Hepatocyte (in vitro differentiated cells): ENCODE data around the gene AKR7A3. TPM values are rescaled to one million over a fixed set of nuclear protein-coding genes. Genes with fewer than 3 reads are reported as not detected.

Experiments used
- DNase-seq: peaks from one replicate; pipeline ENCODE4 v3.0.0-alpha.2; 2016; ENCODE audit warnings: low spot score
- H2AFZ ChIP-seq: fragments of 200-600 bp; sonication (generic); 2 replicates; pipeline ENCODE4 v1.6.0; 2016; ENCODE audit warnings: antibody characterized with exemption, mild to moderate bottlenecking
- H3K27ac ChIP-seq: fragments of 200-600 bp; sonication (generic); 2 replicates; pipeline ENCODE4 v1.5.1; 2016; ENCODE audit warnings: mild to moderate bottlenecking
- H3K27me3 ChIP-seq: fragments of 200-600 bp; sonication (generic); 2 replicates; pipeline ENCODE4 v1.6.1; 2016
- H3K36me3 ChIP-seq: fragments of 200-600 bp; sonication (generic); replicated peaks from 2 replicates; pipeline ENCODE4 v1.5.1; 2016; ENCODE audit warnings: low read depth; ENCODE audit not compliant: insufficient read depth
- H3K4me1 ChIP-seq: fragments of 200-600 bp; sonication (generic); 2 replicates; pipeline ENCODE4 v1.5.1; 2016; ENCODE audit warnings: mild to moderate bottlenecking, moderate library complexity; ENCODE audit not compliant: insufficient read depth
- H3K4me2 ChIP-seq: fragments of 200-600 bp; sonication (generic); 2 replicates; pipeline ENCODE4 v1.6.0; 2016
- H3K4me3 ChIP-seq: fragments of 200-600 bp; sonication (generic); 2 replicates; pipeline ENCODE4 v1.5.1; 2016; ENCODE audit warnings: mild to moderate bottlenecking
- H3K79me2 ChIP-seq: fragments of 200-600 bp; sonication (generic); 2 replicates; pipeline ENCODE4 v1.6.0; 2017; ENCODE audit warnings: mild to moderate bottlenecking
- H3K9me2 ChIP-seq: fragments of 200-600 bp; sonication (generic); replicated peaks from 2 replicates; pipeline ENCODE4 v1.6.0; 2017; ENCODE audit warnings: mild to moderate bottlenecking; ENCODE audit not compliant: insufficient read depth
- H3K9me3 ChIP-seq: fragments of 200-600 bp; sonication (generic); 2 replicates; pipeline ENCODE4 v1.5.1; 2016; ENCODE audit warnings: low read depth, mild to moderate bottlenecking
- H4K20me1 ChIP-seq: fragments of 200-600 bp; sonication (generic); 2 replicates; pipeline ENCODE4 v1.6.0; 2016; ENCODE audit warnings: mild to moderate bottlenecking; ENCODE audit not compliant: insufficient read depth, poor library complexity, severe bottlenecking
- EZH2 ChIP-seq: fragments of 200-600 bp; sonication (generic); IDR thresholded peaks from 2 replicates; pipeline ENCODE4 v1.6.1; 2016; ENCODE audit warnings: antibody characterized with exemption, mild to moderate bottlenecking, borderline replicate concordance
- EZH2phosphoT487 ChIP-seq: fragments of 200-600 bp; sonication (generic); IDR thresholded peaks from one replicate; pipeline ENCODE4 v1.6.1; 2018; ENCODE audit warnings: antibody characterized with exemption, mild to moderate bottlenecking, low read depth, moderate library complexity; ENCODE audit not compliant: unreplicated experiment, severe bottlenecking
- WGBS: methylation state at CpG from one replicate; pipeline ENCODE4 v1.1.6; 2016; ENCODE audit warnings: low lambda C conversion rate; ENCODE audit errors: missing lambda C conversion rate; 5-methylcytosine and 5-hydroxymethylcytosine counted together
- polyA plus RNA-seq: library from polyadenylated mRNA; unstranded; fragments of >200 nt; fragmentation: Nextera tagmentation; extraction: Ambion mirVana; gene quantifications from 2 replicates; pipeline ENCODE4 v1.2.1, GENCODE V29; 2016
- total RNA-seq: library from RNA; depleted of rRNA; stranded (reverse); fragments of >200 nt; gene quantifications from 2 replicates; pipeline ENCODE4 v1.2.3, GENCODE V29; 2014
- TF ChIP-seq, protein P1 (sequence below): fragments of 200-600 bp; sonication (generic); IDR thresholded peaks from 2 replicates; pipeline ENCODE4 v1.5.1; 2016; ENCODE audit warnings: antibody characterized with exemption, mild to moderate bottlenecking; ENCODE audit not compliant: poor library complexity

AKR7A3 gene
- total and polyA plus RNA-seq, 2 experiments from 2014 or later, result 1.5 to 2.3 TPM

DNA sequence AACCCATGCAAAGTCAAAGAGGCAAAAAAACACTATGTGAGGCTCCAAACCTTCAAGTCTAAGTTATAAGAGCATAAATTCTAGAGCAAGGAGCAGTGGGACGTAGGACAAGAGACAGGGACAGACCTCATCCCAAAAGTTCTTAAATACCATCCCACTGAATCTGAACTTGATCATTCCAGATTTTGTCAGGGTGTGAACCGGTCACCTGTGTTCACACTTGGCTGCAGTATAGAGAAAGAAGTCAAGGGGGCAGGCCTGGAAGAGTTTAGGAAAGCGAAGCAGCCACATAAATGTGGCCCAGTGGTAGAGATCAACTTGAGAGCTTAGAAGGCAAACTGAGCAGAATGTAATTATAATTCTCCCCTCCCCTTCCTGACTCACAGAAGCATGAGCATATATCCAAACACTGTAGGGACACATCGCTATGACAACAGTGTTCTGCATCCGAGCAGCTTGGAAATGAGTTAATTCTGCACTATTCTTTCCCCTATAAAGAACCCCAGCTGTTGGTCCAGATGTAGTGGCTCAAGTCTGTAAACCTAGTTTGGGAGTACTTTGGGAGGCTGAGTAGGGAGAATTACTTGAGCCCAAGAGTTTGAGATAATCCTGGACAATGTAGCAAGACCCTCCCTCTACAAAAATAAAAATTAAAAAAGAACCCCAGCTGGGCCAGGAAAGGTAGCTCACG lies 20.7 kb upstream of the AKR7A3 start:
- H3K4me2 ChIP-seq, result no peak overlapping the region
- peaks cover 5% of the 10 kb centered on the region for H3K4me1 ChIP-seq
- no peak overlapping the region for H3K27ac ChIP-seq

DNA sequence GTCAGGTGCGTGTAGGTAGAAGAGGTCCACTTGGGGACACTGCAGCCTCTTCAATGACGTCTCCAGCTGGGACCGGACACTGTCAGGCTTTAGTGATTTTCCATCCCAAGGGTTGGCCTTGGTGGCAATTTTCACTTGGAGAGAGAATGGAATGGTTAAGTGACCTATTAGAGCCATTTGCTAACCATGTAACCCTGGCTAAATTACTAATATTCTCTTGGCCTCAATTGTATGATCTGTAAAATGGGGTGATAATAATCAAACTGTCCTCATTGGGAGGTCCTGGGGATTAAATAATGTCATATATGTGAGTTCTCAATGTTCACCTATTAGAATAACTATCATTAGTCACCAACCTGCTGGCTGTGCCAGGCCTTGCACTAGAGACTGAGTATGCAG lies 19.9 kb upstream of the AKR7A3 start:
- 85% methylated on average over 3 of the region's 3 CpGs for WGBS
- no peak for TF ChIP-seq EZH2
- TF ChIP-seq, protein P1, sequence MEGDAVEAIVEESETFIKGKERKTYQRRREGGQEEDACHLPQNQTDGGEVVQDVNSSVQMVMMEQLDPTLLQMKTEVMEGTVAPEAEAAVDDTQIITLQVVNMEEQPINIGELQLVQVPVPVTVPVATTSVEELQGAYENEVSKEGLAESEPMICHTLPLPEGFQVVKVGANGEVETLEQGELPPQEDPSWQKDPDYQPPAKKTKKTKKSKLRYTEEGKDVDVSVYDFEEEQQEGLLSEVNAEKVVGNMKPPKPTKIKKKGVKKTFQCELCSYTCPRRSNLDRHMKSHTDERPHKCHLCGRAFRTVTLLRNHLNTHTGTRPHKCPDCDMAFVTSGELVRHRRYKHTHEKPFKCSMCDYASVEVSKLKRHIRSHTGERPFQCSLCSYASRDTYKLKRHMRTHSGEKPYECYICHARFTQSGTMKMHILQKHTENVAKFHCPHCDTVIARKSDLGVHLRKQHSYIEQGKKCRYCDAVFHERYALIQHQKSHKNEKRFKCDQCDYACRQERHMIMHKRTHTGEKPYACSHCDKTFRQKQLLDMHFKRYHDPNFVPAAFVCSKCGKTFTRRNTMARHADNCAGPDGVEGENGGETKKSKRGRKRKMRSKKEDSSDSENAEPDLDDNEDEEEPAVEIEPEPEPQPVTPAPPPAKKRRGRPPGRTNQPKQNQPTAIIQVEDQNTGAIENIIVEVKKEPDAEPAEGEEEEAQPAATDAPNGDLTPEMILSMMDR, result no peak
- TF ChIP-seq EZH2phosphoT487, result no peak
- H3K4me3 ChIP-seq, result no peak overlapping the region
- no peaks in the 10 kb centered on the region for H3K36me3 ChIP-seq
- no peaks in the 10 kb centered on the region for H3K27me3 ChIP-seq
- H4K20me1 ChIP-seq, result no peaks in the 10 kb centered on the region
- DNase-seq, result no peak
- H3K79me2 ChIP-seq, result peaks cover 37% of the 10 kb centered on the region
- H2AFZ ChIP-seq, result no peak overlapping the region
- no peaks in the 10 kb centered on the region for H3K9me3 ChIP-seq
- H3K9me2 ChIP-seq, result no peaks in the 10 kb centered on the region
- no peak overlapping the region for H3K27ac ChIP-seq
- peaks cover 5% of the 10 kb centered on the region for H3K4me1 ChIP-seq
- H3K4me2 ChIP-seq, result no peak overlapping the region

More for the DNA sequence above, 20.7 kb upstream of the AKR7A3 start:
- DNase-seq, result no peak
- no peaks in the 10 kb centered on the region for H3K9me2 ChIP-seq
- peaks cover 3% of the 10 kb centered on the region for H4K20me1 ChIP-seq
- H3K36me3 ChIP-seq, result no peaks in the 10 kb centered on the region
- no peak overlapping the region for H3K4me3 ChIP-seq
- no peaks in the 10 kb centered on the region for H3K9me3 ChIP-seq
- peaks cover 43% of the 10 kb centered on the region for H3K79me2 ChIP-seq
- TF ChIP-seq, protein P1, result no peak
- no peak for TF ChIP-seq EZH2phosphoT487
- no peak for TF ChIP-seq EZH2
- H3K27me3 ChIP-seq, result no peaks in the 10 kb centered on the region
- no peak overlapping the region for H2AFZ ChIP-seq
- whole genome bisulfite sequencing, result 92% methylated on average over 6 of the region's 6 CpGs

DNA sequence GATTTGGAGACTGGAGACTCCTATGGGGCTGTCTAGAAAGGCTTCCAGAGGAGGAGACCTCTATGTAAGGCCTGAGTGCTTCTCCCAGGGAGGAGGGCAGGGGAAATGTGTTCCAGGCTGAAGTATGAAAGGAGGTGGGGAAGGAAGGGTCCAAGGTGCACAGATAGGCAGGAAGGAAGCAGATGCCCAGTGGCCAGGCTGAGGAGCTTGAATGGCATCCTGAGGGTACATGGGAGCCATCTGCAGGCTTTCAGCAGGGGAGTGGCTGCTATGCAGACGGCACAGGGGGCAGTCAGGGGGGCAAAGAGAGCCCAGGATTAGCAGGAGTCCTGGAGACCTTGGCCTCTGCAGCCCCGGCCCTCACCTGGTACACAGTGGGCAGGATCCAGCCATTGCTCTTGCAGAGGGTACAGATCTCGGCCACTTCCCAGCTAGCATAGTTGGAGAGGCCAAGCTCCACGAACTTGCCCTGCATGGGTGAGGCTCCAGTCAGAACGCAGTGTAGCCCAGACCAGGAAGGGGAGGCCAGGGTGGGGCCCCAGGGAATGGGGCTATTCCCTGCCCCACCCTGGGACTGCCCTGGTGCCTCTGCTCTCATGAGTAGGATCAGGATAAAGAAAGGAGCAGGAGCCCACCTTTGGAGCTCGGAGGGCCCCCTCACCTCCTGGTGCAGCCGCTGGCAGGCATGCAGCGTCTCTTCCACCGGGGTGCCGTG lies 19.4 kb upstream of the AKR7A3 start:
- Histone ChIP-seq H4K20me1 (no peaks in the 10 kb centered on the region), H3K4me2 (no peak overlapping the region), H3K36me3 (no peaks in the 10 kb centered on the region), H3K4me1 (no peaks in the 10 kb centered on the region), H3K9me3 (no peaks in the 10 kb centered on the region), H3K79me2 (peaks cover 32% of the 10 kb centered on the region), H3K27ac (no peak overlapping the region), H3K27me3 (no peaks in the 10 kb centered on the region), H2AFZ (no peak overlapping the region), H3K9me2 (no peaks in the 10 kb centered on the region), H3K4me3 (no peak overlapping the region)
- TF ChIP-seq, protein P1, result no peak
- TF ChIP-seq EZH2phosphoT487 (no peak), EZH2 (no peak)
- DNase-seq, result no peak
- WGBS, result 98% methylated on average over 10 of the region's 10 CpGs
